Activated CD4-positive, alpha-beta T cell treated with anti-CD3 and anti-CD28 coated beads for 36 hours (primary cell): ENCODE measurements around the gene KCNG2. TPM values are rescaled to one million over a fixed set of nuclear protein-coding genes. Genes with fewer than 3 reads are reported as not detected.
"Not testable (repeated sequence)": the region's sequence is repeated elsewhere in the genome, so short reads cannot be mapped to it uniquely, and the experiment has no call there.

Source experiments
- ATAC-seq: fragments of 200-7000 bp; cut with Tn5 transposase; one replicate; pipeline ENCODE4 v1.10.0; 2021; ENCODE audit warnings: mild to moderate bottlenecking, moderate library complexity
- CTCF ChIA-PET: fragments of 350-600 bp; sonication (Branson Sonifier 250); formaldehyde crosslinking; loops from one replicate; lab custom pipeline; 2021; ENCODE audit warnings: antibody characterized with exemption; lab: Charles Lee
- POLR2A ChIA-PET: fragments of 350-600 bp; sonication (Branson Sonifier 250); formaldehyde crosslinking; loops from one replicate; lab custom pipeline; 2021; ENCODE audit warnings: antibody characterized with exemption, inconsistent platforms; lab: Charles Lee
- DNase-seq: peaks from one replicate; pipeline ENCODE4 v3.0.0-alpha.2; 2020
- H3K27ac Mint-ChIP-seq: one replicate; pipeline ENCODE4 v1.8.0; 2021; ENCODE audit warnings: mixed read lengths
- H3K27me3 Mint-ChIP-seq: one replicate; pipeline ENCODE4 v1.8.0; 2021; ENCODE audit warnings: mixed read lengths
- H3K36me3 Mint-ChIP-seq: one replicate; pipeline ENCODE4 v1.8.0; 2021; ENCODE audit warnings: low read depth, mixed read lengths
- H3K4me1 Mint-ChIP-seq: one replicate; pipeline ENCODE4 v1.8.0; 2021; ENCODE audit warnings: mixed read lengths
- H3K4me3 Mint-ChIP-seq: one replicate; pipeline ENCODE4 v1.8.0; 2021; ENCODE audit warnings: mild to moderate bottlenecking, moderate library complexity, mixed read lengths
- H3K9me3 Mint-ChIP-seq: one replicate; pipeline ENCODE4 v1.8.0; 2021; ENCODE audit warnings: low read depth, mixed read lengths
- intact Hi-C, 2 experiments: fragments of 100-400 bp; cut with DNase I in 1 of 2; cut with micrococcal nuclease in 1 of 2; formaldehyde crosslinking; loops; one replicate each; pipeline versions ENCODE4 v1.14.2 to v1.15.1; 2022 to 2024; cut with DNase I, micrococcal nuclease
- total RNA-seq, 2 experiments: library from RNA; stranded (reverse); gene quantifications; one replicate each; pipeline ENCODE4 v1.2.3, GENCODE V29; 2021

Gene KCNG2
- not detected for total RNA-seq

GRCh38 chr18:79797518-79798345 is at the start of gene KCNG2:
Gene KCNG2, plus strand, starts transcription at chr18:79797938. Its CDS starts 65,730 bp downstream, at chr18:79863668.
- intact Hi-C loops = loop anchor here (5.0 to 10.0 kb wide), 3 partner anchors 165 to 360 kb away; partner anchors contain the start of gene HSBP1L1 (in 1 of the 2)
- Mint-ChIP-seq H3K4me1 (peaks cover 11% of the 10 kb centered on the region), H3K27me3 (peaks cover 31% of the 10 kb centered on the region), H3K36me3 (no peaks in the 10 kb centered on the region), H3K27ac (no peak within 1 kb of the TSS), H3K9me3 (no peaks in the 10 kb centered on the region), H3K4me3 (peak within 1 kb of the TSS; percentile 56)
- DNase-seq (peak; percentile 67), ATAC-seq (peak; percentile 83)
- CTCF ChIA-PET = no interaction called here
- POLR2A ChIA-PET = interaction anchor here (0.7 kb wide), 1 partner anchor 395 kb away, joined by 4 read pairs; no protein-coding TSS in a partner anchor

GRCh38 chr18:79748321-79749180 is 49.2 kb upstream of the KCNG2 start:
- ChIA-PET CTCF (interaction anchor here (0.6 kb wide), 2 partner anchors 8 to 144 kb away, joined by 3 read pairs; no protein-coding TSS in a partner anchor), POLR2A (no interaction called here)
- no peaks in the 10 kb centered on the region for H3K4me1 Mint-ChIP-seq
- ATAC-seq = no peak
- no peak overlapping the region for H3K27ac Mint-ChIP-seq
- intact Hi-C loops = no loop called here
- H3K4me3 Mint-ChIP-seq = no peak overlapping the region
- no peak for DNase-seq
- H3K27me3 Mint-ChIP-seq = no peaks in the 10 kb centered on the region
- H3K36me3 Mint-ChIP-seq = peaks cover 38% of the 10 kb centered on the region
- H3K9me3 Mint-ChIP-seq = no peaks in the 10 kb centered on the region

GRCh38 chr18:79749251-79750191 is 48.2 kb upstream of the KCNG2 start:
- CTCF ChIA-PET = interaction anchor here (0.7 kb wide), 1 partner anchor 55 kb away, joined by 3 read pairs; no protein-coding TSS in a partner anchor
- Mint-ChIP-seq H3K4me1 (no peaks in the 10 kb centered on the region), H3K27me3 (no peaks in the 10 kb centered on the region), H3K27ac (no peak overlapping the region), H3K4me3 (no peak overlapping the region), H3K9me3 (no peaks in the 10 kb centered on the region), H3K36me3 (peaks cover 39% of the 10 kb centered on the region)
- ATAC-seq (no peak), DNase-seq (no peak)
- intact Hi-C loops = no loop called here
- POLR2A ChIA-PET = no interaction called here

- no peak overlapping the region for H3K4me3 Mint-ChIP-seq
- peaks cover 51% of the 10 kb centered on the region for H3K36me3 Mint-ChIP-seq
- ATAC-seq = no peak
- no peak overlapping the region for H3K27ac Mint-ChIP-seq
- no peaks in the 10 kb centered on the region for H3K27me3 Mint-ChIP-seq
- no peaks in the 10 kb centered on the region for H3K9me3 Mint-ChIP-seq
- ChIA-PET CTCF (no interaction called here), POLR2A (no interaction called here)
- intact Hi-C loops = no loop called here
- H3K4me1 Mint-ChIP-seq = no peaks in the 10 kb centered on the region
- DNase-seq = no peak
Observed at GRCh38 chr18:79750980-79751571, 46.7 kb upstream of the KCNG2 start.

GRCh38 chr18:79751918-79752578 is 45.7 kb upstream of the KCNG2 start:
- POLR2A ChIA-PET, H3K27me3 Mint-ChIP-seq, H3K27ac Mint-ChIP-seq, H3K9me3 Mint-ChIP-seq, CTCF ChIA-PET, H3K4me1 Mint-ChIP-seq, intact Hi-C loops, H3K4me3 Mint-ChIP-seq, ATAC-seq, DNase-seq: not testable (repeated sequence)
- H3K36me3 Mint-ChIP-seq = peaks cover 54% of the 10 kb centered on the region

GRCh38 chr18:79752946-79753345 is 44.8 kb upstream of the KCNG2 start:
- POLR2A ChIA-PET, CTCF ChIA-PET, H3K4me1 Mint-ChIP-seq, H3K4me3 Mint-ChIP-seq, ATAC-seq, H3K27me3 Mint-ChIP-seq, H3K27ac Mint-ChIP-seq, DNase-seq, H3K9me3 Mint-ChIP-seq, intact Hi-C loops: not testable (repeated sequence)
- H3K36me3 Mint-ChIP-seq = peaks cover 54% of the 10 kb centered on the region

- DNase-seq = no peak
- Mint-ChIP-seq H3K27ac (no peak overlapping the region), H3K4me3 (no peak overlapping the region), H3K36me3 (peaks cover 55% of the 10 kb centered on the region), H3K4me1 (no peaks in the 10 kb centered on the region), H3K27me3 (no peaks in the 10 kb centered on the region), H3K9me3 (peaks cover 10% of the 10 kb centered on the region)
- intact Hi-C loops = no loop called here
- ATAC-seq = no peak
- CTCF ChIA-PET = no interaction called here
- POLR2A ChIA-PET = no interaction called here
Observed at GRCh38 chr18:79753391-79753851, 44.3 kb upstream of the KCNG2 start.

- Mint-ChIP-seq H3K4me1 (no peaks in the 10 kb centered on the region), H3K4me3 (no peak overlapping the region), H3K27me3 (no peaks in the 10 kb centered on the region), H3K27ac (no peak overlapping the region), H3K36me3 (peaks cover 55% of the 10 kb centered on the region), H3K9me3 (peaks cover 17% of the 10 kb centered on the region)
- no peak for DNase-seq
- ChIA-PET POLR2A (no interaction called here), CTCF (no interaction called here)
- ATAC-seq = no peak
- intact Hi-C loops = no loop called here
Observed at GRCh38 chr18:79754022-79754761, 43.5 kb upstream of the KCNG2 start.

GRCh38 chr18:79754831-79755351 is 42.8 kb upstream of the KCNG2 start:
- Mint-ChIP-seq H3K9me3 (peaks cover 17% of the 10 kb centered on the region), H3K4me1 (no peaks in the 10 kb centered on the region), H3K27ac (no peak overlapping the region), H3K27me3 (no peaks in the 10 kb centered on the region), H3K4me3 (no peak overlapping the region), H3K36me3 (peaks cover 55% of the 10 kb centered on the region)
- POLR2A ChIA-PET = no interaction called here
- intact Hi-C loops = no loop called here
- DNase-seq (no peak), ATAC-seq (no peak)
- CTCF ChIA-PET = no interaction called here
